Vagina (tissue), 2 donors: ENCODE results near the gene JPH2. TPM values are rescaled to one million over a fixed set of nuclear protein-coding genes. Genes with fewer than 3 reads are reported as not detected.
A peak's percentile ranks its signal among the peaks of the same experiment; 100 is the strongest.

Experiments used
- DNase-seq, 2 donors: peaks; one replicate each; pipeline ENCODE4 v3.0.0-alpha.2; 2017; ENCODE audit errors: extremely low spot score in 2 of 2
- H3K27ac ChIP-seq: fragments of 200-600 bp; sonication (generic); one replicate; pipeline ENCODE4 v1.5.1; 2019
- H3K27me3 ChIP-seq: fragments of 200-600 bp; sonication (generic); one replicate; pipeline ENCODE4 v1.5.1; 2019
- H3K36me3 ChIP-seq, 2 donors: fragments of 200-600 bp; sonication (generic); one replicate each; pipeline ENCODE4 v1.5.1; 2017 to 2019
- H3K4me1 ChIP-seq: fragments of 200-600 bp; sonication (generic); one replicate; pipeline ENCODE4 v1.5.1; 2019
- H3K4me3 ChIP-seq, 2 donors: fragments of 200-600 bp; sonication (generic); 1 replicate in 1 of 2; 2 replicates in 1 of 2; pipeline ENCODE4 v1.5.1; 2016 to 2019
- H3K9me3 ChIP-seq: fragments of 200-600 bp; sonication (generic); one replicate; pipeline ENCODE4 v1.5.1; 2019
- CTCF ChIP-seq, 3 experiments: fragments of 450-650 bp in 2 of 3; fragments of 200-600 bp in 1 of 3; sonication (generic) in 1 of 3; IDR thresholded peaks; one replicate each; pipeline ENCODE4 v1.5.1; 2017 to 2019; ENCODE audit warnings: antibody characterized with exemption in 3 of 3, mild to moderate bottlenecking in 2 of 3, moderate library complexity in 2 of 3
- POLR2A ChIP-seq, 2 donors: fragments of 450-650 bp; IDR thresholded peaks; one replicate each; pipeline ENCODE4 v1.6.1; 2017; ENCODE audit warnings: antibody characterized with exemption in 2 of 2, mild to moderate bottlenecking in 2 of 2, moderate library complexity in 2 of 2
- POLR2AphosphoS5 ChIP-seq, 2 donors: sonication (generic); formaldehyde crosslinking; IDR thresholded peaks; one replicate each; pipeline ENCODE4 v1.9.0; 2017; ENCODE audit warnings: antibody characterized with exemption in 2 of 2, mild to moderate bottlenecking in 2 of 2, low read depth in 1 of 2; ENCODE audit not compliant: insufficient read depth in 1 of 2
- intact Hi-C: fragments of 100-400 bp; cut with DNase I; formaldehyde crosslinking; loops from one replicate; pipeline ENCODE4 v1.15.1; 2023
- total RNA-seq: library from RNA; depleted of rRNA; stranded (reverse); fragments of >200 nt; gene quantifications from one replicate; pipeline ENCODE4 v1.2.3, GENCODE V29; 2016

JPH2 gene
- total RNA-seq, 1 donor from 2014 or later = 13.8 TPM

- H3K27me3 ChIP-seq = no peaks in the 10 kb centered on the region
- TF ChIP-seq POLR2AphosphoS5 (IDR thresholded peaks at IDR 0.05; ENCODE audit: insufficient read depth in 1 of 2, low read depth in 1 of 2) (peak in 1 of 2 donors; percentile 36), POLR2A (IDR thresholded peaks at IDR 0.05) (no peak)
- no peak overlapping the region for H3K27ac ChIP-seq
- H3K4me1 ChIP-seq = peaks cover 16% of the 10 kb centered on the region
- H3K36me3 ChIP-seq = no peaks in the 10 kb centered on the region
- no peaks in the 10 kb centered on the region for H3K9me3 ChIP-seq
- intact Hi-C loops = no loop called here
- no peak overlapping the region for H3K4me3 ChIP-seq
- no peak for DNase-seq
Measured at GRCh38 chr20:44089987-44090674, 96.9 kb downstream of the JPH2 start.

GRCh38 chr20:44087857-44088120 lies 99.2 kb downstream of the JPH2 start:
- Histone ChIP-seq H3K9me3 (no peaks in the 10 kb centered on the region), H3K36me3 (no peaks in the 10 kb centered on the region), H3K27me3 (no peaks in the 10 kb centered on the region), H3K4me1 (peaks cover 16% of the 10 kb centered on the region), H3K4me3 (no peak overlapping the region), H3K27ac (no peak overlapping the region)
- intact Hi-C loops = no loop called here
- peak in 1 of 2 donors; percentile 67 for DNase-seq
- TF ChIP-seq CTCF (IDR thresholded peaks at IDR 0.05) = no peak
- TF ChIP-seq POLR2A (IDR thresholded peaks at IDR 0.05) = no peak
- no peak for TF ChIP-seq POLR2AphosphoS5 (IDR thresholded peaks at IDR 0.05; ENCODE audit: insufficient read depth in 1 of 2, low read depth in 1 of 2)

GRCh38 chr20:44087051-44087856 lies 99.7 kb downstream of the JPH2 start:
- intact Hi-C loops = no loop called here
- H3K4me3 ChIP-seq = no peak overlapping the region
- peak; percentile 27 to 46 for DNase-seq
- H3K9me3 ChIP-seq = no peaks in the 10 kb centered on the region
- no peak overlapping the region for H3K27ac ChIP-seq
- peaks cover 16% of the 10 kb centered on the region for H3K4me1 ChIP-seq
- H3K36me3 ChIP-seq = no peaks in the 10 kb centered on the region
- no peaks in the 10 kb centered on the region for H3K27me3 ChIP-seq
- TF ChIP-seq POLR2A (IDR thresholded peaks at IDR 0.05) (no peak), POLR2AphosphoS5 (IDR thresholded peaks at IDR 0.05; ENCODE audit: insufficient read depth in 1 of 2, low read depth in 1 of 2) (no peak), CTCF (IDR thresholded peaks at IDR 0.05) (no peak)

GRCh38 chr20:44085616-44086434 lies 101.2 kb downstream of the JPH2 start:
- intact Hi-C loops = no loop called here
- H3K4me1 ChIP-seq = peaks cover 16% of the 10 kb centered on the region
- H3K9me3 ChIP-seq = no peaks in the 10 kb centered on the region
- TF ChIP-seq CTCF (IDR thresholded peaks at IDR 0.05) = no peak
- TF ChIP-seq POLR2AphosphoS5 (IDR thresholded peaks at IDR 0.05; ENCODE audit: insufficient read depth in 1 of 2, low read depth in 1 of 2) = no peak
- TF ChIP-seq POLR2A (IDR thresholded peaks at IDR 0.05) = no peak
- no peaks in the 10 kb centered on the region for H3K36me3 ChIP-seq
- H3K27ac ChIP-seq = no peak overlapping the region
- H3K27me3 ChIP-seq = no peaks in the 10 kb centered on the region
- no peak overlapping the region for H3K4me3 ChIP-seq
- peak; percentile 62 to 87 for DNase-seq

- peaks cover 16% of the 10 kb centered on the region for H3K4me1 ChIP-seq
- peak in 1 of 2 donors; percentile 81 for DNase-seq
- intact Hi-C loops = no loop called here
- H3K36me3 ChIP-seq = no peaks in the 10 kb centered on the region
- H3K9me3 ChIP-seq = no peaks in the 10 kb centered on the region
- TF ChIP-seq POLR2A (IDR thresholded peaks at IDR 0.05) (no peak), CTCF (IDR thresholded peaks at IDR 0.05) (no peak), POLR2AphosphoS5 (IDR thresholded peaks at IDR 0.05; ENCODE audit: insufficient read depth in 1 of 2, low read depth in 1 of 2) (no peak)
- no peaks in the 10 kb centered on the region for H3K27me3 ChIP-seq
- H3K27ac ChIP-seq = no peak overlapping the region
- H3K4me3 ChIP-seq = no peak overlapping the region
Measured at GRCh38 chr20:44084891-44085290, 102.1 kb downstream of the JPH2 start.
